Activated T-cell treated with anti-CD3 and anti-CD28 coated beads, Interleukin-2, amount 50 U/mL, for 48 hours (primary cell): ENCODE results near the gene MORN5.

Source experiments
- DNase-seq, 2 experiments: peaks; one replicate each; pipeline ENCODE4 v3.0.0-alpha.2; 2020

MORN5 gene

GRCh38 chr9:122192914-122193525 lies 33.3 kb downstream of the MORN5 start:
- no peak for DNase-seq

- no peak for DNase-seq
Measured at GRCh38 chr9:122193651-122194050, 33.9 kb downstream of the MORN5 start.

GRCh38 chr9:122195875-122196274 lies 36.2 kb downstream of the MORN5 start:
- DNase-seq: no peak

GRCh38 chr9:122197426-122197825 lies 37.7 kb downstream of the MORN5 start:
- DNase-seq: no peak

- no peak for DNase-seq
Measured at GRCh38 chr9:122197882-122198281, 38.2 kb downstream of the MORN5 start.

GRCh38 chr9:122200960-122201595 lies 41.4 kb downstream of the MORN5 start:
- DNase-seq: no peak

GRCh38 chr9:122201641-122202040 lies 41.9 kb downstream of the MORN5 start:
- DNase-seq: no peak

- DNase-seq: no peak
Measured at GRCh38 chr9:122202111-122202510, 42.4 kb downstream of the MORN5 start.

- DNase-seq: no peak
Measured at GRCh38 chr9:122204055-122204454, 44.3 kb downstream of the MORN5 start.

GRCh38 chr9:122204491-122204890 lies 44.8 kb downstream of the MORN5 start:
- no peak for DNase-seq

- DNase-seq: no peak
Measured at GRCh38 chr9:122205176-122205575, 45.5 kb downstream of the MORN5 start.

GRCh38 chr9:122206118-122207046 lies 46.7 kb downstream of the MORN5 start:
- no peak for DNase-seq

- no peak for DNase-seq
Measured at GRCh38 chr9:122207096-122207495, 47.4 kb downstream of the MORN5 start.

GRCh38 chr9:122209451-122209850 lies 49.7 kb downstream of the MORN5 start:
- DNase-seq: no peak

GRCh38 chr9:122212473-122213004 lies 52.8 kb downstream of the MORN5 start:
- no peak for DNase-seq

GRCh38 chr9:122213102-122213588 lies 53.4 kb downstream of the MORN5 start:
- no peak for DNase-seq

GRCh38 chr9:122213589-122214413 lies 54.1 kb downstream of the MORN5 start:
- DNase-seq: peak; percentile 61 to 74

- DNase-seq: no peak
Measured at GRCh38 chr9:122214507-122214906, 54.8 kb downstream of the MORN5 start.

GRCh38 chr9:122215663-122216062 lies 56.0 kb downstream of the MORN5 start:
- DNase-seq: no peak

- DNase-seq: no peak
Measured at GRCh38 chr9:122216138-122216797, 56.6 kb downstream of the MORN5 start.

GRCh38 chr9:122216798-122217418 lies 57.2 kb downstream of the MORN5 start:
- no peak for DNase-seq
